SU-DHL-6 (cell line): ENCODE data around the gene SKP1.

Experiments used
- H2AFZ ChIP-seq: fragments of 200-600 bp; sonication (generic); 2 replicates; pipeline ENCODE4 v1.6.1; 2014; ENCODE audit warnings: low read depth, mild to moderate bottlenecking, moderate library complexity, mixed read lengths, antibody characterized with exemption, low read length; ENCODE audit not compliant: severe bottlenecking
- H3F3A ChIP-seq: fragments of 200-600 bp; shearing (Covaris generic); 2 replicates; pipeline ENCODE4 v1.6.0; 2016; ENCODE audit warnings: antibody characterized with exemption, mild to moderate bottlenecking; ENCODE audit not compliant: insufficient read depth
- H3K27ac ChIP-seq: fragments of 200-600 bp; sonication (generic); 2 replicates; pipeline ENCODE4 v1.5.1; 2016; ENCODE audit warnings: low read depth, mild to moderate bottlenecking, low read length, moderate library complexity, mixed read lengths
- H3K27me3 ChIP-seq: fragments of 200-600 bp; sonication (generic), shearing (Covaris generic); 2 replicates; pipeline ENCODE4 v1.6.0; 2014; ENCODE audit warnings: mild to moderate bottlenecking, low read length
- H3K36me3 ChIP-seq: fragments of 200-600 bp; sonication (generic); 2 replicates; pipeline ENCODE4 v1.6.1; 2014; ENCODE audit warnings: mild to moderate bottlenecking, low read length, mixed read lengths
- H3K4me2 ChIP-seq: fragments of 300-600, 200-600 bp; shearing (Covaris generic), sonication (generic); 2 replicates; pipeline ENCODE4 v1.6.0; 2014; ENCODE audit warnings: low read length, low read depth, mild to moderate bottlenecking; ENCODE audit not compliant: poor library complexity, severe bottlenecking
- H3K4me3 ChIP-seq: fragments of 200-600 bp; sonication (generic); 2 replicates; pipeline ENCODE4 v1.5.1; 2014; ENCODE audit warnings: antibody characterized with exemption, low read length, mild to moderate bottlenecking, mixed read lengths; ENCODE audit not compliant: insufficient read depth, poor library complexity, severe bottlenecking
- H3K79me2 ChIP-seq: fragments of 200-600 bp; sonication (generic); 2 replicates; pipeline ENCODE4 v1.6.1; 2014; ENCODE audit warnings: mild to moderate bottlenecking, low read length, moderate library complexity; ENCODE audit not compliant: insufficient read depth
- H3K9ac ChIP-seq: fragments of 200-600 bp; sonication (generic); 2 replicates; pipeline ENCODE4 v1.7.0; 2014; ENCODE audit warnings: mild to moderate bottlenecking, low read length
- H3K9me2 ChIP-seq: fragments of 200-600 bp; sonication (generic); replicated peaks from 2 replicates; pipeline ENCODE4 v1.6.1; 2014; ENCODE audit warnings: low read length; ENCODE audit not compliant: insufficient read depth
- H3K9me3 ChIP-seq: fragments of 200-600 bp; sonication (generic); 2 replicates; pipeline ENCODE4 v1.6.1; 2014; ENCODE audit warnings: low read length, mixed read lengths; ENCODE audit not compliant: insufficient read depth
- H4K20me1 ChIP-seq: fragments of 200-600 bp; sonication (generic); 2 replicates; pipeline ENCODE4 v1.6.1; 2014; ENCODE audit warnings: low read depth, mild to moderate bottlenecking, antibody characterized with exemption, low read length, moderate library complexity, mixed read lengths
- EZH2phosphoT487 ChIP-seq: fragments of 200-600 bp; sonication (generic), shearing (Covaris generic); conservative IDR thresholded peaks from 2 replicates; pipeline ENCODE4 v1.6.1; 2018; ENCODE audit warnings: mild to moderate bottlenecking, antibody characterized with exemption, low read length, moderate library complexity, mixed read lengths
- TF ChIP-seq, protein P1 (sequence below): fragments of 200-600 bp; sonication (generic); IDR thresholded peaks from one replicate; pipeline ENCODE4 v1.5.1; 2017; ENCODE audit warnings: antibody characterized with exemption, mild to moderate bottlenecking, low read length, moderate library complexity; ENCODE audit not compliant: insufficient read depth, poor library complexity, severe bottlenecking

Gene SKP1

DNA sequence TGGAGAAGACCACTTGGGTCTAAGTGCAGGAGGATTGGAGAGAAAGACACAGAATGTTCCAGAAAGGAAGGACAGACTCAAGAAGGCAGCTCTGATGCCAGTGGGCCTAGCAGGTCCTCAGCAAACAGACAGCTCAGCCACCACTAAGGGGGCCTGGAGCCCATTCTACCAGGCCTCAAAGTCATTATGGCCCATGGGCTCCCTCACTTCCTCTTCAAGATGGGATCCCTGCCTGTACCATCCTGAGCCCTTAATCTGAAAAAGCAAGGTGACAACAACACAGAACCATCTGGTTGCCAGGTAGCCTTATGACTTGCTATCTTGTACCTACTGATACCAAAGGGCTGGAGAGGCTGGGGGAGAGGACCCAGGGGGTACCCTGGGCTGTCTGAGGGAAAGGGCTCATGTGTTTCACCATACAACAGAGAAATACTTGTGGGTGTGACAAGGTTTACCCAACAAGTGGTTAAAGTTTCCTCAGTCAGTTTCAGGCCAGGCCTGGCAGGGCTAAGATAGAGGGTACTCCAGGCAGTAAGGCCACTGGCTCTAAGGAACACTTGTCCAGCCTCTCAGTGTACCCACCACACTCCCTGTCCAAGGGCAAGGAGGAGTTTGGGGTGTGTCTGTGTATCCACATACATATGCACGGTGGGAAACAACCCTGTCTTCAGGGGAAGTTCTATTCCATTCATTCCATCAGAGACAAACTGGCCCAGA is 31.6 kb downstream of the SKP1 start:
- Histone ChIP-seq H3K36me3 (no peaks in the 10 kb centered on the region), H3F3A (no peaks in the 10 kb centered on the region)

DNA sequence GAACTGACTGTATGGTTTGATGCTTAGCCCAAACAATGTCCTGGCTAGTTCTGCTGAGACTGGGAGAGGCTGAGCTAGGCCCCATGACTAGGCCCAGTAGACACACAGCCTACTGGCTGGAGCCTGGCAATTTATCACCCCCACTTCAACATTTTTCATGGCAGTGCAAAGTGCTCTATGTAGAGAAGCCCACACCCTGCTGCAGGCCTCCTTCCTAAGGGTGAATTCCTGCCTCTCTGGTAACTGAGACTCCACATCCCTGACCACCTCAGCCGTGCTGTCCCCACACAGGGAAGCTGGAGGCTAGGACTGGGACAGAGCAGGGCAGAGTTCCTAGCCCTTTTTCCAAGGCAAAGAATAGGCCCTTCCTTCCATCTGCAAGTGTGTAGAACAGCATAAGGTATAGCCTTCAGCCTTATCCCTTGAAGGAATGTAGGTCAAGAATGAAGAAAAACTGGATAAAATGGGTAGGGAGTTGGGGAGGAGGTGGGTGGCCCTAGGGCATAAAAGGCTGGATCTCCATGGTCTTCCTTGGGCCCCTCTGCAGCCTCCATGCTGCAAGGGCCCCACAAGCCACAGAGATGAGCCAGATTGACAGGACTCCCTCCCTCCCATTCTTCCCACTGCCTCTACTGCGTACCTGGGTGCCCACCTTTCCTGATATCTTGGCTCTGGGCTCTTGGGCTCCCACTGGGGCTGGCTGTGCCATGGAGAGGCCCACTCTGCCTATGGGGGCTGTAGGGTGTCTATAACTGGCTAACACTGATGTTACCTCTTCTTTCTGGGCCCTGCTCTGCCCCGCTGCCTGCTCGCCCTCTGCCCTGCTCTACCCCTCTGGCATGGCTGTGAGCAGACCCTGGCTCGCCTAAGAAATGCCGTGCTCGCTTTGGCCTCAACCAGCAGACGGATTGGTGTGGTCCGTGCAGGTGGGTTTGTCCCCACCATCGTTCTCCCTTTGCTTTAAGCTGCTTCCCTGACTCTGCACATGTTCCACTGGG is 32.5 kb downstream of the SKP1 start:
- no peaks in the 10 kb centered on the region for H3K79me2 ChIP-seq
- no peak overlapping the region for H3K9ac ChIP-seq
- H3K4me2 ChIP-seq: no peak overlapping the region
- H3K4me3 ChIP-seq: no peak overlapping the region
- no peaks in the 10 kb centered on the region for H3K27me3 ChIP-seq
- H2AFZ ChIP-seq: no peak overlapping the region
- no peaks in the 10 kb centered on the region for H3K36me3 ChIP-seq
- TF ChIP-seq, protein P1, sequence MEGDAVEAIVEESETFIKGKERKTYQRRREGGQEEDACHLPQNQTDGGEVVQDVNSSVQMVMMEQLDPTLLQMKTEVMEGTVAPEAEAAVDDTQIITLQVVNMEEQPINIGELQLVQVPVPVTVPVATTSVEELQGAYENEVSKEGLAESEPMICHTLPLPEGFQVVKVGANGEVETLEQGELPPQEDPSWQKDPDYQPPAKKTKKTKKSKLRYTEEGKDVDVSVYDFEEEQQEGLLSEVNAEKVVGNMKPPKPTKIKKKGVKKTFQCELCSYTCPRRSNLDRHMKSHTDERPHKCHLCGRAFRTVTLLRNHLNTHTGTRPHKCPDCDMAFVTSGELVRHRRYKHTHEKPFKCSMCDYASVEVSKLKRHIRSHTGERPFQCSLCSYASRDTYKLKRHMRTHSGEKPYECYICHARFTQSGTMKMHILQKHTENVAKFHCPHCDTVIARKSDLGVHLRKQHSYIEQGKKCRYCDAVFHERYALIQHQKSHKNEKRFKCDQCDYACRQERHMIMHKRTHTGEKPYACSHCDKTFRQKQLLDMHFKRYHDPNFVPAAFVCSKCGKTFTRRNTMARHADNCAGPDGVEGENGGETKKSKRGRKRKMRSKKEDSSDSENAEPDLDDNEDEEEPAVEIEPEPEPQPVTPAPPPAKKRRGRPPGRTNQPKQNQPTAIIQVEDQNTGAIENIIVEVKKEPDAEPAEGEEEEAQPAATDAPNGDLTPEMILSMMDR: no peak
- TF ChIP-seq EZH2phosphoT487: no peak
- H3K9me3 ChIP-seq: no peaks in the 10 kb centered on the region
- H3K9me2 ChIP-seq: no peaks in the 10 kb centered on the region
- H4K20me1 ChIP-seq: no peaks in the 10 kb centered on the region
- H3F3A ChIP-seq: no peaks in the 10 kb centered on the region
- H3K27ac ChIP-seq: no peak overlapping the region

More for the DNA sequence above, 31.6 kb downstream of the SKP1 start:
- Histone ChIP-seq H3K4me3 (no peak overlapping the region), H3K27ac (no peak overlapping the region), H3K9me2 (no peaks in the 10 kb centered on the region), H3K9me3 (no peaks in the 10 kb centered on the region), H3K4me2 (no peak overlapping the region), H3K79me2 (no peaks in the 10 kb centered on the region), H3K27me3 (no peaks in the 10 kb centered on the region), H2AFZ (no peak overlapping the region), H4K20me1 (no peaks in the 10 kb centered on the region), H3K9ac (no peak overlapping the region)
- TF ChIP-seq EZH2phosphoT487: no peak
- TF ChIP-seq, protein P1: no peak

DNA sequence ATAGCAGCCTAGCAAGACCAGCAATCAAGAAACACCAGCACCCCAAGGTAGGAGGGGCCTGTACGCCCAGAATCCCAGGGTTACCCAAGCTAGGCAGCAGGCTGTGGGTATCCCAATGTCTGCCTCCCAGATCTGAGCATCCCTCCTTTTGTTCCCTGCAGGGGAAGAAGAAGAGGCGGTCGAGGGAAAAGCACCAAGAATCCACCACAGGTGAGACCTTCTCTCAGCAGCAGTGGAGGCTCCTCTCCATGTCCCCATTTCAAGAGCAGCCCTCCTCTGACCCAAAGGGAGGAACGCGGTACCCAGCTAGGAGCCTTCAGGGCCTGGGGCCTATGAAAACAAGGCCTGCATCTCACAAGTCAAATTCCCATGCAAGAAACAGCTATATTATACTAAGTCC is 33.3 kb downstream of the SKP1 start:
- H3K36me3 ChIP-seq: no peaks in the 10 kb centered on the region
- H4K20me1 ChIP-seq: no peaks in the 10 kb centered on the region
- H3F3A ChIP-seq: no peaks in the 10 kb centered on the region

More for the DNA sequence above, 33.3 kb downstream of the SKP1 start:
- H3K4me3 ChIP-seq: no peak overlapping the region
- no peaks in the 10 kb centered on the region for H3K9me3 ChIP-seq
- H3K9ac ChIP-seq: no peak overlapping the region
- no peak for TF ChIP-seq EZH2phosphoT487
- TF ChIP-seq, protein P1: no peak
- no peaks in the 10 kb centered on the region for H3K79me2 ChIP-seq
- no peak overlapping the region for H2AFZ ChIP-seq
- H3K9me2 ChIP-seq: no peaks in the 10 kb centered on the region
- no peak overlapping the region for H3K27ac ChIP-seq
- H3K4me2 ChIP-seq: no peak overlapping the region
- H3K27me3 ChIP-seq: no peaks in the 10 kb centered on the region
